ENCODE data around the gene HOXD9. TPM values are rescaled to one million over a fixed set of nuclear protein-coding genes. Genes with fewer than 3 reads are reported as not detected.

Gene HOXD9
- total and polyA plus RNA-seq, 7 donors = 0.46 to 27.1 (median 10.6) TPM

DNA sequence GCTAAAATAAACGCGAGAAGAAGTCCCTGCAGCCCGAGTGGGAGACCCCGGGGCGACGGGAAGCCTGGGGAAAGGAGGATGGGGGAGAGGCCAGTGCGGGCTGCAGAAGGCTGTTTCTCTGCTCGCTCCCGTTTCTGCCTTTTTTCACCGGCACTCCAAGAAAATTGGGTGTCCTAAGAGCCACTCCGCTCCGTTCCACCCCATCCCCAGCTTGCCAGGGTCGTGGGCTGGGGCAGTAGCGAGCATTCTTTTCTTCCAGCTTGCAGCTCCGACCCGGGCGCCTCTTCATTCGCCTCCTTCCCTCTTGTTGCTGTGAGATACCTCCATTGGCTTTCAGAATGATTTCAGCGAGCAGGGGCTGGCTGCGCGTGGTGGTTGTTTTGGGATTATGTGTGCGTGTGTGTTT is 35.7 kb downstream of the HOXD9 start:
- no peak for DNase-seq
- Histone ChIP-seq H3K4me1 (peaks cover 0 to 44% (median 38%) of the 10 kb centered on the region in 4 donors), H3K4me3 (peak overlapping the region in 1 of 4 donors; percentile 24), H3K27me3 (peaks cover 62 to 99% (median 93%) of the 10 kb centered on the region in 3 donors), H3K9me3 (no peaks in the 10 kb centered on the region), H3K27ac (no peak overlapping the region), H3K36me3 (peaks cover 0 to under 1% (median 0%) of the 10 kb centered on the region in 4 donors)
- intact Hi-C loops (cut with DNase I) = no loop called here
- TF ChIP-seq, protein P1, sequence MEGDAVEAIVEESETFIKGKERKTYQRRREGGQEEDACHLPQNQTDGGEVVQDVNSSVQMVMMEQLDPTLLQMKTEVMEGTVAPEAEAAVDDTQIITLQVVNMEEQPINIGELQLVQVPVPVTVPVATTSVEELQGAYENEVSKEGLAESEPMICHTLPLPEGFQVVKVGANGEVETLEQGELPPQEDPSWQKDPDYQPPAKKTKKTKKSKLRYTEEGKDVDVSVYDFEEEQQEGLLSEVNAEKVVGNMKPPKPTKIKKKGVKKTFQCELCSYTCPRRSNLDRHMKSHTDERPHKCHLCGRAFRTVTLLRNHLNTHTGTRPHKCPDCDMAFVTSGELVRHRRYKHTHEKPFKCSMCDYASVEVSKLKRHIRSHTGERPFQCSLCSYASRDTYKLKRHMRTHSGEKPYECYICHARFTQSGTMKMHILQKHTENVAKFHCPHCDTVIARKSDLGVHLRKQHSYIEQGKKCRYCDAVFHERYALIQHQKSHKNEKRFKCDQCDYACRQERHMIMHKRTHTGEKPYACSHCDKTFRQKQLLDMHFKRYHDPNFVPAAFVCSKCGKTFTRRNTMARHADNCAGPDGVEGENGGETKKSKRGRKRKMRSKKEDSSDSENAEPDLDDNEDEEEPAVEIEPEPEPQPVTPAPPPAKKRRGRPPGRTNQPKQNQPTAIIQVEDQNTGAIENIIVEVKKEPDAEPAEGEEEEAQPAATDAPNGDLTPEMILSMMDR (IDR thresholded peaks at IDR 0.05) = no peak
- TF ChIP-seq EP300 (IDR thresholded peaks at IDR 0.05) (no peak), POLR2AphosphoS5 (IDR thresholded peaks at IDR 0.05) (no peak), POLR2A (IDR thresholded peaks at IDR 0.05) (no peak)
- 13 to 22% methylated on average over 22 of the region's 22 CpGs for whole genome bisulfite sequencing, 2 donors

DNA sequence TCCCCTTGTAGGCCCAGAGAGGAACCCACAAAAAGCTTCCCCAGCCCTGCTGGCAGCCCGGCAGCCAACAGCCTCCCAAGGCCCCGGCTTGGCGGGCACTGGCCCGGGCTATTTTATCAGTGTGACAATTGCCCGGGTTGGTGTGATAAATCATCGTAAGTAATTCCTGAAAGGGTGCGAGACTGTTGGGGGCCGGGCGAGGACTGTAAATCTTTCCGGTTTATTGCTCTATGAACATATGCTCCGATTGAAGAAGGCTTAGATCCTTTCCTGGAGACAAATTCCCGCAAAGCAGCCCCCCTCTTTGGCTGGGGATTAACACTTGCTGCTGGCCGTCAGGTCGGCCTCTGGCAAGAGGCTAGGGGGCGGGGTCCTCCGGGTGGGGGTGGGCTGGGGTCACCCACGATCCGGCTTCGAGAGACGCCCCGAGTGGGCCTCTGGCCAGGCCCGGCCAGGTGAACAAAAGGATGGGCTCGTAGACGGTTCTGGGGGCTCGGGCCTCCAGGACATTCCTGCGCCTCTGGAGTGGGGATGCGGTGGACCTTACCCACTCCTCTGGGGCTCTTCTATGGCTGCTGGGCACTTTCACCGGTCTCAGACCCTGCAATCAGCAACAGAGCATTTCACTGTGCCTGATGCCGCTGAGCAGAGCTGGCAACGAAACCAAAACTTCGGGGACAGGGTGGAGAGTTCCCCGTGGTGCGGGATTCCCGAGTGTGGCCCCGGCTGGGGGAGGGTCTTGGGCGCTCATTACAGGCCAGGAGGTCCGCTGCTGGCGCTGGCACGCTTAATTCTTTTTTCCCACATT is 36.5 kb downstream of the HOXD9 start:
- Histone ChIP-seq H3K4me1 (peaks cover 0 to 44% (median 38%) of the 10 kb centered on the region in 4 donors), H3K27ac (no peak overlapping the region), H3K36me3 (no peaks in the 10 kb centered on the region), H3K27me3 (peaks cover 69 to 100% (median 95%) of the 10 kb centered on the region in 3 donors), H3K4me3 (no peak overlapping the region), H3K9me3 (no peaks in the 10 kb centered on the region)
- TF ChIP-seq EP300 (IDR thresholded peaks at IDR 0.05) (no peak), POLR2AphosphoS5 (IDR thresholded peaks at IDR 0.05) (no peak)
- intact Hi-C loops (cut with DNase I) = no loop called here
- WGBS, 2 donors = 22 to 36% methylated on average over 39 of the region's 39 CpGs
- DNase-seq = no peak

DNA sequence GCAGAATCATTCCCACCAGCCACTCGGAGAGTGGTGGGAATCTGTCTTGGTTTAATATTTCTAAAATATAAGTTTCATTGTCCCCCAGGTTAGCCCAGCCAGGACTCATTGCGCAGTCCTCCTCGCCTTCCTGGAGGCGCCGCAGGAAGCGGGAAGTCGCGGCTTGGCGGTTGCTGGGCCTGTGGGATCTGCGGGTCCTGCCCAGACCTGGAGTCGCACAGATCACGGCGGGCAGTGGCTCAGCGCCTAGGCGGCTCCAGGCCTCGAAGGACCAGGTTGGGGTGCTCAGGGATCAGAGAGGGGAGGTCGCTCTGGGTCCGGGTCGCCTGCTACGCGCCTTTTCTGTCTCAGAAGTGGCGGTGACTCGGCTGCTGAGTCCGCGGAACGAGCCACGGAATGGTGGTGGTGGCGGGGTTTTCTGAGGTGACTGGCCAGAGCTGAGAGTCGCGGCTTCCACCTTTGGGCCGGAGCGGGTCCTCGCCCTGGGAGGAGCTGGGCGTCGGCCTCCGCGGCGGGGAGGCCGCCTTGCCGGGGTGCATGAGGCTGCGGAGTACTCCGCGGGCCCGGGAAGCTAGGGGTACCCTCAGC is 37.2 kb downstream of the HOXD9 start:
- no peak for DNase-seq
- H3K27ac ChIP-seq = no peak overlapping the region
- 34 to 79% methylated on average over 44 of the region's 44 CpGs for WGBS, 2 donors
- H3K4me1 ChIP-seq = peaks cover 0 to 48% (median 42%) of the 10 kb centered on the region in 4 donors
- peak overlapping the region in 3 of 4 donors; percentile 0 to 28 (median 25) for H3K4me3 ChIP-seq
- TF ChIP-seq POLR2A (IDR thresholded peaks at IDR 0.05) = no peak
- no peaks in the 10 kb centered on the region for H3K9me3 ChIP-seq
- no peaks in the 10 kb centered on the region for H3K36me3 ChIP-seq
- H3K27me3 ChIP-seq = peaks cover 75 to 100% (median 98%) of the 10 kb centered on the region in 3 donors
- intact Hi-C loops (cut with DNase I) = loop anchor here (5.0 kb wide), 1 partner anchor 113 kb away; no protein-coding TSS in a partner anchor

DNA sequence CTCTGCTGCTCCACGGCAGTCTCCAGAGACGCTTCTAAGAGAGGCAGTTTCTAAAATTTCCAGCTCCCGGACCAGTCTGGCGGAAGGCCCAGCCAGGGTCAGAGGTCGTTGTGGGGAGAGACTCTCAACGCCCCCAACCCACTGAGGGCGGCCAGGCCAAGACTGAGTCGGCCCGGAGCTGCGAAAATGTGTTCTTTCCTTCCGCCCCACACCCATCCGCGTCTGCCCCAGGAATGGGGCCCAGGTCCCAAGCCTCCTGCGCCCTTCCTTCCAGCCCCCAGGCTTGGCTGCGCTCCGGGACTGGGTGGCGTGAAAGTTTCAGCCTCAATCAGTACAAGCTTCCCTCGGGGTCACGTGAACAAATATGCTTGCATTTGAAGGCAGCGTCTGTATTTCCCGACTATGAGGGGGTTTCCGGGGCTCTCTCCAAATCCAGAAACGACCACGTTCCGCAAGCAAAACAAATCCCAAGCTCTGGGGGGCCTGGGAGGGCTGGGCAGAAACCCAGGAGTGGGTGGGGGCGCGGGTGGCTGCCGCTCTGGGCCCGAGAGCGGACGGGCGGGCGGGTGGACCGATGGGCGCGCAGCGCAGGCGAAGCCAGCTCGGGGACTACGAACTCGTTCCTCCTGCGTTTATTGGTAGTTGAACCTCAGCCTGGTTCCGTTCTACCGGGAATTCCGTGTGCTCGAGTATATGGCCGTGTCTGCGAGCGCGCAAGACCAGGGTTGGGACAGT is 37.9 kb downstream of the HOXD9 start:
- no peak overlapping the region for H3K27ac ChIP-seq
- intact Hi-C loops (cut with DNase I) = loop anchor here (5.0 kb wide), 1 partner anchor 112 kb away; no protein-coding TSS in a partner anchor
- H3K9me3 ChIP-seq = no peaks in the 10 kb centered on the region
- peaks cover 81 to 100% (median 98%) of the 10 kb centered on the region in 3 donors for H3K27me3 ChIP-seq
- TF ChIP-seq POLR2A (IDR thresholded peaks at IDR 0.05) (no peak), POLR2AphosphoS5 (IDR thresholded peaks at IDR 0.05) (no peak)
- H3K4me1 ChIP-seq = peaks cover 0 to 55% (median 48%) of the 10 kb centered on the region in 4 donors
- 38 to 79% methylated on average over 50 of the region's 50 CpGs for WGBS, 2 donors
- DNase-seq = no peak
- peak overlapping the region in 3 of 4 donors; percentile 0 to 28 (median 25) for H3K4me3 ChIP-seq
- H3K36me3 ChIP-seq = no peaks in the 10 kb centered on the region

DNA sequence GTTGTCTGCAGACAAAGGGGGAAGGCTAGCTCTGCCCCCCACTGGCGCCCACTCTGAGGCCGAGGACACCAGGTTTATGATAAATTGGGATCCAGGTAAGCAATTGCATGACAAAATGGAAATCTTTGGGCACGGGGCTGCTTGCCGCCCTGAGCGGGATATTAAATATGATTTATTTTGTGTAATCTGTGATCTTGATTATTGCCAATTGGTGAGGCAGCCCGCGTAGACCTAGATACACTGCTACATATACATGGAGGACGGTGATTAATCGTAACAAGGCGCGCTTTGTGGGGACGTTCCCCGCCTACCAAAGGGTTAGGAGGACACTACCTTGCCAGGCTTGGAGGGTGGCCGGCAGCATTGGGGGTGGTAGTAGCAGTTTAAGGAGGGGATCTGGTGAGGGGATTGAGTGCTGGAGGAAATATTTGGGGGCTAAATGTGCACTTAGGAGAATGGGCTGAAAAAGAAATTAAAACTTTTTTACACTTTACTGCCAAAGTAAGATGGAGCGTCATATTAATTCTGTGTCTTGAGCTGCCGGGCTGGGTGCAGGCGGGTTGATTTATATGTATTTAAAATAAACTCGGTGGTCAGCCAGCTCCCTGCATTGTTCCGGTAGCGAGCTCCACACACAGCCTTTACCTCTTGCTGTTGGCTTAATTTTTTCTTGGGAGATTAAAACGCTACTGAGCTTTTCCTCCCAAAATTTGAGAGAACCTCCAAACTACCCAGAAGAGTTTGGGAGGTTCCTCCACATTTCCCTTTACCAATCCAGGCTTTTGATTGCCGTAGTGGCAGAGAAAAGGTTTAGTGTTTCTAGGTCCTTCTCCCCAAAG is 38.7 kb downstream of the HOXD9 start:
- Histone ChIP-seq H3K4me3 (peak overlapping the region in 1 of 4 donors; percentile 25), H3K9me3 (no peaks in the 10 kb centered on the region), H3K4me1 (peaks cover 0 to 56% (median 48%) of the 10 kb centered on the region in 4 donors), H3K27ac (no peak overlapping the region), H3K27me3 (peaks cover 85 to 100% (median 96%) of the 10 kb centered on the region in 3 donors), H3K36me3 (no peaks in the 10 kb centered on the region)
- TF ChIP-seq, protein P1 (IDR thresholded peaks at IDR 0.05) = no peak
- intact Hi-C loops (cut with DNase I) = loop anchor here (5.0 kb wide), 1 partner anchor 111 kb away; no protein-coding TSS in a partner anchor
- WGBS, 2 donors = 34 to 81% methylated on average over 22 of the region's 22 CpGs
- no peak for DNase-seq
